Gastroesophageal sphincter (tissue), 4 donors: ENCODE measurements around the gene STON1. TPM values are rescaled to one million over a fixed set of nuclear protein-coding genes. Genes with fewer than 3 reads are reported as not detected.

ENCODE experiments used
- ATAC-seq: fragments of 150-250 bp; one replicate; pipeline ENCODE4 v1.9.1; 2016; ENCODE audit warnings: mild to moderate bottlenecking, moderate library complexity
- H3K27ac ChIP-seq, 4 donors: fragments of 200-600 bp; sonication (generic) in 3 of 4; 1 replicate in 3 of 4; 2 replicates in 1 of 4; pipeline ENCODE4 v1.5.1; 2016 to 2019
- H3K27me3 ChIP-seq: fragments of 200-600 bp; sonication (generic); one replicate; pipeline ENCODE4 v1.5.1; 2019
- H3K36me3 ChIP-seq, 2 donors: fragments of 200-600 bp; sonication (generic); one replicate each; pipeline ENCODE4 v1.5.1; 2019; ENCODE audit warnings: control low read depth in 1 of 2
- H3K4me1 ChIP-seq, 3 donors: fragments of 200-600 bp; sonication (generic); 1 replicate in 2 of 3; 2 replicates in 1 of 3; pipeline ENCODE4 v1.5.1; 2016 to 2019; ENCODE audit warnings: control low read depth in 2 of 3
- H3K4me3 ChIP-seq, 2 donors: fragments of 200-600 bp; sonication (generic); one replicate each; pipeline ENCODE4 v1.5.1; 2019; ENCODE audit warnings: mild to moderate bottlenecking in 1 of 2, moderate library complexity in 1 of 2
- H3K9me3 ChIP-seq, 3 donors: fragments of 200-600 bp; sonication (generic); one replicate each; pipeline ENCODE4 v1.5.1; 2017 to 2019; ENCODE audit warnings: control low read depth in 2 of 3
- CTCF ChIP-seq, 4 experiments: fragments of 200-600 bp in 2 of 4; fragments of 450-650 bp in 2 of 4; sonication (generic) in 1 of 4; IDR thresholded peaks; one replicate each; pipeline ENCODE4 v1.5.1; 2017 to 2019; ENCODE audit warnings: antibody characterized with exemption in 4 of 4, mild to moderate bottlenecking in 2 of 4, moderate library complexity in 2 of 4
- EP300 ChIP-seq: sonication (generic); formaldehyde crosslinking; IDR thresholded peaks from one replicate; pipeline ENCODE4 v1.6.1; 2017; ENCODE audit warnings: antibody characterized with exemption, mild to moderate bottlenecking
- POLR2A ChIP-seq, 2 donors: fragments of 450-650 bp; IDR thresholded peaks; one replicate each; pipeline ENCODE4 v1.6.1; 2017; ENCODE audit warnings: antibody characterized with exemption in 2 of 2, mild to moderate bottlenecking in 2 of 2, moderate library complexity in 1 of 2
- POLR2AphosphoS5 ChIP-seq: sonication (generic); formaldehyde crosslinking; IDR thresholded peaks from one replicate; pipeline ENCODE4 v1.6.1; 2017; ENCODE audit warnings: antibody characterized with exemption
- whole genome bisulfite sequencing, 2 donors: methylation state at CpG; one replicate each; pipeline ENCODE4 v1.1.5; 2018; ENCODE audit warnings: low coverage in 1 of 2; 5-methylcytosine and 5-hydroxymethylcytosine counted together
- total RNA-seq, 4 donors: library from RNA; depleted of rRNA; stranded (reverse); fragments of >200 nt; gene quantifications; one replicate each; pipeline ENCODE4 v1.1.0, GENCODE V29; 2016

Gene STON1
- total RNA-seq, 4 donors from 2014 or later = 118 to 263 (median 158) TPM

- Histone ChIP-seq H3K9me3 (no peaks in the 10 kb centered on the region), H3K27me3 (no peaks in the 10 kb centered on the region), H3K4me3 (no peak overlapping the region), H3K27ac (peak overlapping the region in 3 of 4 donors; percentile 2 to 27 (median 19)), H3K4me1 (peaks cover 0 to 30% (median 0%) of the 10 kb centered on the region in 3 donors), H3K36me3 (peaks cover 3 to 35% of the 10 kb centered on the region in 2 donors)
- TF ChIP-seq CTCF (IDR thresholded peaks at IDR 0.05) (no peak), EP300 (no peak), POLR2A (IDR thresholded peaks at IDR 0.05) (no peak), POLR2AphosphoS5 (no peak)
- WGBS, 2 donors = 36 to 50% methylated on average over 2 to 3 of the region's 3 CpGs
- no peak for ATAC-seq
Observed at GRCh38 chr2:48600917-48601316, 71.0 kb downstream of the STON1 start.

- Histone ChIP-seq H3K27me3 (no peaks in the 10 kb centered on the region), H3K27ac (peak overlapping the region in 2 of 4 donors; percentile 2 to 27), H3K4me3 (no peak overlapping the region), H3K4me1 (peaks cover 0 to 30% (median 0%) of the 10 kb centered on the region in 3 donors), H3K9me3 (no peaks in the 10 kb centered on the region), H3K36me3 (peaks cover 3 to 35% of the 10 kb centered on the region in 2 donors)
- ATAC-seq = no peak
- TF ChIP-seq CTCF (IDR thresholded peaks at IDR 0.05) (peak in 3 of 4 experiments; percentile 9 to 45 (median 26)), EP300 (no peak)
- WGBS, 2 donors = 67 to 68% methylated on average over 7 of the region's 7 CpGs
Observed at GRCh38 chr2:48601349-48601748, 71.4 kb downstream of the STON1 start.

- Histone ChIP-seq H3K36me3 (peaks cover 0 to 4% of the 10 kb centered on the region in 2 donors), H3K4me1 (peaks cover 0 to 24% (median 0%) of the 10 kb centered on the region in 3 donors), H3K4me3 (no peak overlapping the region), H3K27me3 (no peaks in the 10 kb centered on the region), H3K9me3 (no peaks in the 10 kb centered on the region), H3K27ac (no peak overlapping the region)
- 88 to 91% methylated on average over 5 of the region's 5 CpGs for WGBS, 2 donors
- ATAC-seq = no peak
- TF ChIP-seq EP300 (no peak), POLR2A (IDR thresholded peaks at IDR 0.05) (no peak), POLR2AphosphoS5 (no peak), CTCF (IDR thresholded peaks at IDR 0.05) (no peak)
Observed at GRCh38 chr2:48605482-48606175, 75.7 kb downstream of the STON1 start.

DNA sequence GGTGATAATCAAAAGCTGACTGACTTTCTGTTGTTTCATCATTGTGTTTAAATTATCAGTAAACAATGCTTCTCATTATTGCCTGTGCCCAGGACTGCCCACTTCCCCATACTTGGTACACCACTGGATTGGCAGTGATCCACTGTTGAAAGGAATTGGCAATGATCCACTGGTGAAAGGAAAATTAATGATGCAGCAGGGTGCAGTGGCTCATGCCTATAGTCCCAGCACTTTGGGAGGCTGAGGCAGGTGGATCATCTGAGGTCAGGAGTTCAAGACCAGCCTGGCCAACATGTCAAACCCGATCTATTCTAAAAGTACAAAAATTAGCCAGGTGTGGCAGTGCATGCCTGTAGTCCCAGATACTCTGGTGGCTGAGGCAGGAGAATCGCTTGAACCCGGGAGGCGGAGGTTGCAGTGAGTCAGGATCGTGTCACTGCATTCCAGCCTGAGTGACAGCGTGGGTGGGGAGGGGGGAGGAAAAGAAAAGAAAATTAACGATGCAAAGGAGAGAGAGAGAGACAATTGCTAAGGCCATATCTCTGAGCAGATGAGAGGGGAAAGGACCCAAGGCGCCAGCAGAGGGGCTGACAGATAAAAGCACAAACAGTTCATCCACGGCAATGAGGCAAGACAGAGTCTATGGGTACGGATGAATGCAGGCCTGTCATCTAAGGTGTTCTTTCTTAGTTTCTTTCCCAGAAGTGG is 77.5 kb downstream of the STON1 start:
- Histone ChIP-seq H3K4me1 (peaks cover 0 to 11% (median 0%) of the 10 kb centered on the region in 3 donors), H3K27me3 (no peaks in the 10 kb centered on the region), H3K36me3 (peaks cover 0 to 4% of the 10 kb centered on the region in 2 donors), H3K27ac (peak overlapping the region in 1 of 4 donors; percentile 19), H3K4me3 (no peak overlapping the region), H3K9me3 (no peaks in the 10 kb centered on the region)
- TF ChIP-seq EP300 = no peak
- TF ChIP-seq POLR2AphosphoS5 = no peak
- no peak for TF ChIP-seq CTCF (IDR thresholded peaks at IDR 0.05)
- no peak for TF ChIP-seq POLR2A (IDR thresholded peaks at IDR 0.05)
- 62 to 72% methylated on average over 9 of the region's 10 CpGs for WGBS, 2 donors
- ATAC-seq = no peak
